Nucleus accumbens (tissue), 56 donors: ENCODE measurements around the gene ZNF460.

Experiments used
- DNase-seq, 56 donors: peaks; one replicate each; lab custom pipeline; 2025; lab: John Stamatoyannopoulos, UW

Gene ZNF460

DNA sequence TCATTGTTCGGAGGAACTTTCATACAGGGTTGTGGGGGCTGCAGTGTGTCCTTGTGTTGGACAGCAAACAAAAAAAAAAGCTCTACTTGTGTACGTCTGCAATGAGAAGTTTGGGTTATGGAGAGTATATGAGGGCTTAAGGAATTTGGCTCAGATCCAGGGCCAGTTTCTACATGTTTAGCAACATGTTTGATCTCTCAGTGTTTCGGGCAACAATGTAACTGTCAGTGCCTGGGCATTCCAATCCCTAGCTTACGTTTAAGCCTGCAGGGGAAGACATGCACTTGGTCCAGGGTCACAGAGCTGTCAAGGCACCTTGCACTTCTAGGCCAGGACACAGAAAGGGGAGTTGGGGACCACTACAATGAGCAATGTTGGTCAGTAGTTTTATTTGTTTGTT, 53.9 kb downstream of the ZNF460 start:
- DNase-seq, result no peak

DNA sequence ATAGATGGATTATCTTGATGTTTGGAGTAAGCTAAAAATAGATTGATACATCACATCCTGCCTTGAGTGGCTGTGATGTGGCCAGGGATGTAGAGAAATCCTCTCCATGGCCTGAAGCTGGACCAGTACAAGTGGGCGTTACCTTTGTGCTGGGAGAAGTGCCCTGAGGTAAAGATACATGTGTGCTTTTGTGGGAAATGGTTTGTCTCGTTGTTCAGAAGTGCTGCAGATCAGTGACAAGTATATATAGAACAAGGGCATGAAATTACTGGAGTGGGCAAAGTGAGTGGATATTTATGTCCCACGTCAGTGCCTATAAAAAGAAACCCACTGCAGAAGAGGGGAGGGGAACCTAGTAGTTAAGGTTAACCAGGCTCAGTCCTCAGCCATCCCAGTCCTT, 58.6 kb downstream of the ZNF460 start:
- no peak for DNase-seq

DNA sequence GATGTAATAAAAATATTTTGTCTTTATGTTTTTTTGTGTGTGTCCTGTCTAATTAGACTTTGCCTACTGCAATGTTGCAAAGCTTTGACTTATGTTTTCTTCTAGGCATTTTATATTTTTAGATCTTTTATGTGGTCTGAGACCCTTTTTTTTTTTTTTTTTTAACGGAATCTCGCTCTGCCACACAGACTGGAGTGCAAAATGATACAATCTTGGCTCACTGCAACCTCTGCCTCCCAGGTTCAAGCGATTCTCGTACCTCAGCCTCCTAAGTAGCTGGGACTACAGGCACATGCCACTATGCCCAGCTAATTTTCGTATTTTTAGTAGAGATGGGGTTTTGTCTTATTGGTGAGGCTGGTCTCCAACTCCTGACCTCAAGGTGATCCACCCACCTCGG, 62.3 kb downstream of the ZNF460 start:
- no peak for DNase-seq
